Loucy (cell line): ENCODE data around the gene ATF6.

Source experiments
- CTCF ChIP-seq: fragments of 200-600 bp; sonication (generic); conservative IDR thresholded peaks from 2 replicates; pipeline ENCODE4 v1.5.1; 2014; ENCODE audit warnings: mild to moderate bottlenecking, antibody characterized with exemption, low read length
- EZH2phosphoT487 ChIP-seq: fragments of 200-600 bp; IDR thresholded peaks from 2 replicates; pipeline ENCODE4 v1.6.1; 2018; ENCODE audit warnings: antibody characterized with exemption, mild to moderate bottlenecking, moderate library complexity, borderline replicate concordance

GRCh38 chr1:161987872-161988271 is 221.8 kb downstream of the ATF6 start:
- TF ChIP-seq CTCF (no peak), EZH2phosphoT487 (no peak)
